Liver (tissue), 9 donors: Measurements from ENCODE around the gene RCSD1. TPM values are rescaled to one million over a fixed set of nuclear protein-coding genes. Genes with fewer than 3 reads are reported as not detected.

Experiments used
- DNase-seq: peaks from one replicate; pipeline ENCODE4 v3.0.0-alpha.2; 2017; ENCODE audit warnings: low spot score
- H3K27ac ChIP-seq, 2 donors: one replicate each; pipeline ENCODE4 v1.7.0; 2013; ENCODE audit warnings: inconsistent platforms in 2 of 2, low read length in 2 of 2, control low read depth in 1 of 2, low read depth in 1 of 2, mild to moderate bottlenecking in 1 of 2
- H3K27me3 ChIP-seq, 4 donors: one replicate each; pipeline versions ENCODE4 v1.6.1 to v1.7.0; 2013; ENCODE audit warnings: low read length in 3 of 4, inconsistent platforms in 1 of 4, mild to moderate bottlenecking in 1 of 4, moderate library complexity in 1 of 4; ENCODE audit not compliant: control insufficient read depth in 4 of 4, insufficient read depth in 4 of 4
- H3K36me3 ChIP-seq, 4 donors: one replicate each; pipeline versions ENCODE4 v1.6.1 to v1.7.0; 2013; ENCODE audit warnings: low read length in 3 of 4, mild to moderate bottlenecking in 3 of 4, low read depth in 1 of 4, moderate library complexity in 1 of 4; ENCODE audit not compliant: control insufficient read depth in 4 of 4, insufficient read depth in 3 of 4
- H3K4me1 ChIP-seq, 4 donors: one replicate each; pipeline versions ENCODE4 v1.6.1 to v1.7.0; 2013; ENCODE audit warnings: low read length in 3 of 4, mild to moderate bottlenecking in 3 of 4, moderate library complexity in 1 of 4; ENCODE audit not compliant: control insufficient read depth in 4 of 4, insufficient read depth in 4 of 4
- H3K4me3 ChIP-seq, 3 donors: one replicate each; pipeline versions ENCODE4 v1.6.1 to v1.7.0; 2013; ENCODE audit warnings: low read length in 3 of 3, control low read depth in 1 of 3, low read depth in 1 of 3, mild to moderate bottlenecking in 1 of 3
- H3K9ac ChIP-seq, 2 donors: one replicate each; pipeline ENCODE4 v1.7.0; 2013; ENCODE audit warnings: low read length in 2 of 2, mild to moderate bottlenecking in 2 of 2, moderate library complexity in 2 of 2, control low read depth in 1 of 2, low read depth in 1 of 2
- H3K9me3 ChIP-seq, 4 donors: one replicate each; pipeline versions ENCODE4 v1.6.1 to v1.7.0; 2013; ENCODE audit warnings: low read length in 3 of 4; ENCODE audit not compliant: control insufficient read depth in 4 of 4
- EGR1 ChIP-seq, 2 donors: IDR thresholded peaks; 2 replicates each; pipeline ENCODE4 v1.6.1; 2016 to 2018; ENCODE audit warnings: antibody characterized with exemption in 2 of 2, low read depth in 2 of 2
- FOXA1 ChIP-seq: IDR thresholded peaks from 2 replicates; pipeline ENCODE4 v1.6.1; 2016; ENCODE audit warnings: antibody characterized with exemption
- FOXA2 ChIP-seq: IDR thresholded peaks from 2 replicates; pipeline ENCODE4 v1.6.1; 2016; ENCODE audit warnings: antibody characterized with exemption
- GABPA ChIP-seq, 2 donors: IDR thresholded peaks in 1 of 2; conservative IDR thresholded peaks in 1 of 2; 2 replicates each; pipeline ENCODE4 v1.6.1; 2016; ENCODE audit warnings: antibody characterized with exemption in 2 of 2, mild to moderate bottlenecking in 1 of 2, moderate library complexity in 1 of 2
- HNF4A ChIP-seq, 2 donors: conservative IDR thresholded peaks; 2 replicates each; pipeline ENCODE4 v1.6.1; 2016; ENCODE audit warnings: antibody characterized with exemption in 2 of 2, mild to moderate bottlenecking in 2 of 2
- HNF4G ChIP-seq: IDR thresholded peaks from 2 replicates; pipeline ENCODE4 v1.6.1; 2016; ENCODE audit warnings: antibody characterized with exemption
- JUND ChIP-seq, 2 donors: IDR thresholded peaks; 2 replicates each; pipeline ENCODE4 v1.6.1; 2016; ENCODE audit warnings: antibody characterized with exemption in 2 of 2
- NR2F2 ChIP-seq: IDR thresholded peaks from 2 replicates; pipeline ENCODE4 v1.6.1; 2016; ENCODE audit warnings: antibody characterized with exemption
- RAD21 ChIP-seq, 2 donors: IDR thresholded peaks; 2 replicates each; pipeline ENCODE4 v1.6.1; 2016; ENCODE audit warnings: antibody characterized with exemption in 2 of 2, mild to moderate bottlenecking in 2 of 2
- RXRA ChIP-seq, 2 donors: IDR thresholded peaks; 2 replicates each; pipeline ENCODE4 v1.6.1; 2017 to 2018; ENCODE audit warnings: antibody characterized with exemption in 2 of 2, mild to moderate bottlenecking in 1 of 2
- SP1 ChIP-seq: IDR thresholded peaks from 2 replicates; pipeline ENCODE4 v1.6.1; 2018; ENCODE audit warnings: antibody characterized with exemption, mild to moderate bottlenecking
- TAF1 ChIP-seq: conservative IDR thresholded peaks from 2 replicates; pipeline ENCODE4 v1.6.1; 2016; ENCODE audit warnings: antibody characterized with exemption, mild to moderate bottlenecking
- YY1 ChIP-seq: IDR thresholded peaks from 2 replicates; pipeline ENCODE4 v1.6.1; 2016; ENCODE audit warnings: antibody characterized with exemption, mild to moderate bottlenecking
- WGBS: extraction: QIAGEN DNeasy Blood & Tissue Kit; methylation state at CpG from one replicate; pipeline ENCODE4 v1.1.7; 2013; 5-methylcytosine and 5-hydroxymethylcytosine counted together
- polyA plus RNA-seq, 2 donors: library from polyadenylated mRNA; stranded (reverse) in 1 of 2; unstranded in 1 of 2; fragments of 200-250 nt in 1 of 2; fragments of >200 nt in 1 of 2; fragmentation: Nextera tagmentation in 1 of 2; extraction: Ambion mirVana in 1 of 2; gene quantifications; one replicate each; pipeline versions ENCODE4 v1.2.1 to v1.2.3, GENCODE V29; 2013 to 2015
- total RNA-seq, 2 donors: library from RNA; depleted of rRNA; stranded (reverse); fragments of >200 nt; gene quantifications; one replicate each; pipeline ENCODE4 v1.2.3, GENCODE V29; 2014
- TF ChIP-seq, protein P1 (sequence below): fragments of 150-350 bp; IDR thresholded peaks from 2 replicates; pipeline ENCODE4 v1.5.1; 2017; ENCODE audit warnings: improper control_type of control experiment, low read depth, low read length; ENCODE audit not compliant: missing input control
- TF ChIP-seq, protein P2 (sequence below): IDR thresholded peaks from 2 replicates; pipeline ENCODE4 v1.6.1; 2016; ENCODE audit warnings: antibody characterized with exemption
- TF ChIP-seq, protein P3 (sequence below): IDR thresholded peaks from 2 replicates; pipeline ENCODE4 v1.6.1; 2016; ENCODE audit warnings: antibody characterized with exemption, mild to moderate bottlenecking
- TF ChIP-seq, protein P4 (sequence below): IDR thresholded peaks from 2 replicates; pipeline ENCODE4 v1.6.1; 2016; ENCODE audit warnings: antibody characterized with exemption
- donor health status: healthy.
- donor health status: healthy.
- donor health status: healthy.
- donor health status: healthy.
- donor health status: healthy.

The RCSD1 gene
- total and polyA plus RNA-seq, 4 donors, result 3.1 to 15.0 (median 6.0) TPM

DNA sequence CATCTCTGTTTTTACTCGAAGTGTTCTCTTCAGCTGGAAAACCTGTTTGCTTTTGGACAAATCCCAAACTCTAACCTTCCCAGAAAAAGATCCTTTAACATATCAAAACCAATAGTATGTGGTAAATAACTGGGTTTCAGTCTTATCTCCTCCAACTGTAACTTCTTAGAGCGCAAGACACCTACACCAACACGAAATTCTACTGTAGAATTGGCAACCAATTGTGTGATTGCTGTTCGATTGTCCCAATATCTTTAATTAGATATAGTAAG is 85.9 kb downstream of the RCSD1 start:
- 5% methylated on average over 4 of the region's 4 CpGs for WGBS
- DNase-seq, result no peak
- TF ChIP-seq, protein P1, sequence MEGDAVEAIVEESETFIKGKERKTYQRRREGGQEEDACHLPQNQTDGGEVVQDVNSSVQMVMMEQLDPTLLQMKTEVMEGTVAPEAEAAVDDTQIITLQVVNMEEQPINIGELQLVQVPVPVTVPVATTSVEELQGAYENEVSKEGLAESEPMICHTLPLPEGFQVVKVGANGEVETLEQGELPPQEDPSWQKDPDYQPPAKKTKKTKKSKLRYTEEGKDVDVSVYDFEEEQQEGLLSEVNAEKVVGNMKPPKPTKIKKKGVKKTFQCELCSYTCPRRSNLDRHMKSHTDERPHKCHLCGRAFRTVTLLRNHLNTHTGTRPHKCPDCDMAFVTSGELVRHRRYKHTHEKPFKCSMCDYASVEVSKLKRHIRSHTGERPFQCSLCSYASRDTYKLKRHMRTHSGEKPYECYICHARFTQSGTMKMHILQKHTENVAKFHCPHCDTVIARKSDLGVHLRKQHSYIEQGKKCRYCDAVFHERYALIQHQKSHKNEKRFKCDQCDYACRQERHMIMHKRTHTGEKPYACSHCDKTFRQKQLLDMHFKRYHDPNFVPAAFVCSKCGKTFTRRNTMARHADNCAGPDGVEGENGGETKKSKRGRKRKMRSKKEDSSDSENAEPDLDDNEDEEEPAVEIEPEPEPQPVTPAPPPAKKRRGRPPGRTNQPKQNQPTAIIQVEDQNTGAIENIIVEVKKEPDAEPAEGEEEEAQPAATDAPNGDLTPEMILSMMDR, result no peak
- TF ChIP-seq RAD21 (IDR thresholded peaks at IDR 0.05) (no peak), HNF4G (no peak), TAF1 (no peak), SP1 (no peak), YY1 (no peak), FOXA1 (no peak)
- TF ChIP-seq, protein P2, sequence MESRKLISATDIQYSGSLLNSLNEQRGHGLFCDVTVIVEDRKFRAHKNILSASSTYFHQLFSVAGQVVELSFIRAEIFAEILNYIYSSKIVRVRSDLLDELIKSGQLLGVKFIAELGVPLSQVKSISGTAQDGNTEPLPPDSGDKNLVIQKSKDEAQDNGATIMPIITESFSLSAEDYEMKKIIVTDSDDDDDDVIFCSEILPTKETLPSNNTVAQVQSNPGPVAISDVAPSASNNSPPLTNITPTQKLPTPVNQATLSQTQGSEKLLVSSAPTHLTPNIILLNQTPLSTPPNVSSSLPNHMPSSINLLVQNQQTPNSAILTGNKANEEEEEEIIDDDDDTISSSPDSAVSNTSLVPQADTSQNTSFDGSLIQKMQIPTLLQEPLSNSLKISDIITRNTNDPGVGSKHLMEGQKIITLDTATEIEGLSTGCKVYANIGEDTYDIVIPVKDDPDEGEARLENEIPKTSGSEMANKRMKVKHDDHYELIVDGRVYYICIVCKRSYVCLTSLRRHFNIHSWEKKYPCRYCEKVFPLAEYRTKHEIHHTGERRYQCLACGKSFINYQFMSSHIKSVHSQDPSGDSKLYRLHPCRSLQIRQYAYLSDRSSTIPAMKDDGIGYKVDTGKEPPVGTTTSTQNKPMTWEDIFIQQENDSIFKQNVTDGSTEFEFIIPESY, result no peak
- Histone ChIP-seq H3K9ac (peak overlapping the region; percentile 82 to 90), H3K27ac (peak overlapping the region; percentile 89 to 95), H3K9me3 (no peaks in the 10 kb centered on the region), H3K4me1 (peaks cover 2 to 32% (median 13%) of the 10 kb centered on the region in 4 donors), H3K36me3 (no peaks in the 10 kb centered on the region), H3K4me3 (peak overlapping the region; percentile 58 to 97 (median 73)), H3K27me3 (no peaks in the 10 kb centered on the region)

DNA sequence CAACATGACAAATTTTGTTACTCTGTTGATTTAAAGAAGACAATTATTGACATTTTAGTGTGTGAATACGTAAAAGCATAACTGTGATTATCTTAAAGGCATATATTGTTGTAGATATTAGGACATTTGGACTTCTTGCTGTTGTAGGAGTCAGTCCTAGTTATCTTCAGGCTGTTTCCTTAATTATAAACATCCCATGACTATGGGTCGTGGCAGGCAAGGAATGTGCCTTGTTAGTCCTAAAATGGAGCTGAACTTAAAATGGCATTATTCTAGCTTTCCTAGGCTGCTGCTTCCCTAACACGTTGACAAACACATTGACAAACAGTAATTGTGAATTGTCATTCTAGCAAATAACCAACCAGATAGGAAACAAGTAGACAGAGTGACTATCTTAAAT is 87.3 kb downstream of the RCSD1 start:
- 80% methylated on average over 3 of the region's 3 CpGs for WGBS
- Histone ChIP-seq H3K9me3 (no peaks in the 10 kb centered on the region), H3K4me1 (peaks cover 2 to 35% (median 17%) of the 10 kb centered on the region in 4 donors), H3K27me3 (no peaks in the 10 kb centered on the region), H3K27ac (no peak overlapping the region), H3K4me3 (no peak overlapping the region), H3K36me3 (no peaks in the 10 kb centered on the region), H3K9ac (no peak overlapping the region)
- DNase-seq, result no peak
- TF ChIP-seq, protein P3, sequence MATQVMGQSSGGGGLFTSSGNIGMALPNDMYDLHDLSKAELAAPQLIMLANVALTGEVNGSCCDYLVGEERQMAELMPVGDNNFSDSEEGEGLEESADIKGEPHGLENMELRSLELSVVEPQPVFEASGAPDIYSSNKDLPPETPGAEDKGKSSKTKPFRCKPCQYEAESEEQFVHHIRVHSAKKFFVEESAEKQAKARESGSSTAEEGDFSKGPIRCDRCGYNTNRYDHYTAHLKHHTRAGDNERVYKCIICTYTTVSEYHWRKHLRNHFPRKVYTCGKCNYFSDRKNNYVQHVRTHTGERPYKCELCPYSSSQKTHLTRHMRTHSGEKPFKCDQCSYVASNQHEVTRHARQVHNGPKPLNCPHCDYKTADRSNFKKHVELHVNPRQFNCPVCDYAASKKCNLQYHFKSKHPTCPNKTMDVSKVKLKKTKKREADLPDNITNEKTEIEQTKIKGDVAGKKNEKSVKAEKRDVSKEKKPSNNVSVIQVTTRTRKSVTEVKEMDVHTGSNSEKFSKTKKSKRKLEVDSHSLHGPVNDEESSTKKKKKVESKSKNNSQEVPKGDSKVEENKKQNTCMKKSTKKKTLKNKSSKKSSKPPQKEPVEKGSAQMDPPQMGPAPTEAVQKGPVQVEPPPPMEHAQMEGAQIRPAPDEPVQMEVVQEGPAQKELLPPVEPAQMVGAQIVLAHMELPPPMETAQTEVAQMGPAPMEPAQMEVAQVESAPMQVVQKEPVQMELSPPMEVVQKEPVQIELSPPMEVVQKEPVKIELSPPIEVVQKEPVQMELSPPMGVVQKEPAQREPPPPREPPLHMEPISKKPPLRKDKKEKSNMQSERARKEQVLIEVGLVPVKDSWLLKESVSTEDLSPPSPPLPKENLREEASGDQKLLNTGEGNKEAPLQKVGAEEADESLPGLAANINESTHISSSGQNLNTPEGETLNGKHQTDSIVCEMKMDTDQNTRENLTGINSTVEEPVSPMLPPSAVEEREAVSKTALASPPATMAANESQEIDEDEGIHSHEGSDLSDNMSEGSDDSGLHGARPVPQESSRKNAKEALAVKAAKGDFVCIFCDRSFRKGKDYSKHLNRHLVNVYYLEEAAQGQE, result no peak
- TF ChIP-seq FOXA2, result no peak
- TF ChIP-seq GABPA (IDR thresholded peaks at IDR 0.05 in 1 of 2, conservative IDR thresholded peaks at IDR 0.05 in 1 of 2), result no peak
- no peak for TF ChIP-seq JUND (IDR thresholded peaks at IDR 0.05)
- no peak for TF ChIP-seq HNF4A (conservative IDR thresholded peaks at IDR 0.05)
- no peak for TF ChIP-seq TAF1
- TF ChIP-seq YY1, result no peak
- TF ChIP-seq SP1, result no peak
- TF ChIP-seq HNF4G, result no peak
- no peak for TF ChIP-seq RXRA (IDR thresholded peaks at IDR 0.05)
- TF ChIP-seq NR2F2, result no peak
- TF ChIP-seq, protein P4, sequence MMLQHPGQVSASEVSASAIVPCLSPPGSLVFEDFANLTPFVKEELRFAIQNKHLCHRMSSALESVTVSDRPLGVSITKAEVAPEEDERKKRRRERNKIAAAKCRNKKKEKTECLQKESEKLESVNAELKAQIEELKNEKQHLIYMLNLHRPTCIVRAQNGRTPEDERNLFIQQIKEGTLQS, result no peak
- no peak for TF ChIP-seq EGR1 (IDR thresholded peaks at IDR 0.05; ENCODE audit: low read depth in 2 of 2)
- no peak for TF ChIP-seq FOXA1
- TF ChIP-seq, protein P1, result no peak
- TF ChIP-seq, protein P2, result no peak
